Activated CD4-positive, alpha-beta T cell treated with anti-CD3 and anti-CD28 coated beads for 36 hours (primary cell): ENCODE measurements around the gene UTS2R. TPM values are rescaled to one million over a fixed set of nuclear protein-coding genes. Genes with fewer than 3 reads are reported as not detected.

Experiments used
- ATAC-seq: fragments of 200-7000 bp; cut with Tn5 transposase; one replicate; pipeline ENCODE4 v1.10.0; 2021; ENCODE audit warnings: mild to moderate bottlenecking, moderate library complexity
- CTCF ChIA-PET: fragments of 350-600 bp; sonication (Branson Sonifier 250); formaldehyde crosslinking; loops from one replicate; lab custom pipeline; 2021; ENCODE audit warnings: antibody characterized with exemption; lab: Charles Lee
- POLR2A ChIA-PET: fragments of 350-600 bp; sonication (Branson Sonifier 250); formaldehyde crosslinking; loops from one replicate; lab custom pipeline; 2021; ENCODE audit warnings: antibody characterized with exemption, inconsistent platforms; lab: Charles Lee
- DNase-seq: peaks from one replicate; pipeline ENCODE4 v3.0.0-alpha.2; 2020
- H3K27ac Mint-ChIP-seq: one replicate; pipeline ENCODE4 v1.8.0; 2021; ENCODE audit warnings: mixed read lengths
- H3K27me3 Mint-ChIP-seq: one replicate; pipeline ENCODE4 v1.8.0; 2021; ENCODE audit warnings: mixed read lengths
- H3K36me3 Mint-ChIP-seq: one replicate; pipeline ENCODE4 v1.8.0; 2021; ENCODE audit warnings: low read depth, mixed read lengths
- H3K4me1 Mint-ChIP-seq: one replicate; pipeline ENCODE4 v1.8.0; 2021; ENCODE audit warnings: mixed read lengths
- H3K4me3 Mint-ChIP-seq: one replicate; pipeline ENCODE4 v1.8.0; 2021; ENCODE audit warnings: mild to moderate bottlenecking, moderate library complexity, mixed read lengths
- H3K9me3 Mint-ChIP-seq: one replicate; pipeline ENCODE4 v1.8.0; 2021; ENCODE audit warnings: low read depth, mixed read lengths
- intact Hi-C, 2 experiments: fragments of 100-400 bp; cut with DNase I in 1 of 2; cut with micrococcal nuclease in 1 of 2; formaldehyde crosslinking; loops; one replicate each; pipeline versions ENCODE4 v1.14.2 to v1.15.1; 2022 to 2024; cut with DNase I, micrococcal nuclease
- total RNA-seq, 2 experiments: library from RNA; stranded (reverse); gene quantifications; one replicate each; pipeline ENCODE4 v1.2.3, GENCODE V29; 2021

The UTS2R gene
- total RNA-seq, 2 experiments from 2014 or later: not detected

DNA sequence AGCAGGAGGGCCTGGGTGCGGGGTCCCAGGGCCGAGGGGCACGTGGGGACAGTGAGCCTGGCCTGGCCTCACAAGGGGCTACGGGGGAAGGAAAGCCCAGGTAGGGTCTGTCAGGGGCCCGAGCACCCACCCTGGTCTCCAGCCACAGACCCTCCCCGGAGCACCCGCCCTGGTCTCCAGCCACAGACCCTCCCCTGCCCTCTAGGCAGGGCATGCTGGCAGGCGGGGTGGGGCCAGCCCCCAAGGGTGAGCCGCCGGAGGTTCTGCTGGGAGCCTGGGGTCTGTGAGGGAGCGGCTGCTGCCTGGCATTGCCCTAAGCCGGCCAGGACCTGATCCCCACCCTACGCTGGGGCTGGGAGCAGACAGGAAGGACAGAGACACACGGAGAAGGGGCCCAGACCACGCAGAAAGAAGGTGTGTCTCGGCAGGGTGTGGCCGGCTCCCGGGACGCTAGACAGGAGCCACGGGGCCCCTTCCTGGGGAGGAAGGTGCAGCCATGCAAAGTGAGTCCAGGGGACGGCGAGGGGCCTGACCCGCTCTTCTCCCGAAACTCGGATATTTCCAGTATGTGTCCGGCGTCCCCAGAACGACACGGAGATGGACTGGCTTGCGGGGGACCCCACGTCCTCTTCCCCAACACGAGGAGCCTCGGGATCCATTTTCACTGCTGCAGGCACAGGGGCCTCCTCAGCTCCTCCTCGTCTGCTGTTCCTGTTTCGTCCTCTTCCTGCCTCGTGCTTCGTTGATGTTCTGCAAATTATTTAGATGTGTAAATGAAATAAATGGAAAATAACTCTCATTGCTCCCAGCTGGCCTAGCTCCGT is 15.5 kb downstream of the UTS2R start:
- intact Hi-C loops: no loop called here
- no peak overlapping the region for H3K4me3 Mint-ChIP-seq

GRCh38 chr17:82387705-82388106 is 16.1 kb downstream of the UTS2R start:
- Mint-ChIP-seq H3K27me3 (peaks cover 2% of the 10 kb centered on the region), H3K27ac (no peak overlapping the region), H3K9me3 (no peaks in the 10 kb centered on the region), H3K4me3 (no peak overlapping the region), H3K4me1 (no peaks in the 10 kb centered on the region), H3K36me3 (no peaks in the 10 kb centered on the region)
- DNase-seq (no peak), ATAC-seq (no peak)
- intact Hi-C loops: no loop called here
- ChIA-PET CTCF (no interaction called here), POLR2A (no interaction called here)

More for the DNA sequence above, 15.5 kb downstream of the UTS2R start:
- no peaks in the 10 kb centered on the region for H3K9me3 Mint-ChIP-seq
- no peaks in the 10 kb centered on the region for H3K4me1 Mint-ChIP-seq
- H3K36me3 Mint-ChIP-seq: no peaks in the 10 kb centered on the region
- peaks cover 2% of the 10 kb centered on the region for H3K27me3 Mint-ChIP-seq
- POLR2A ChIA-PET: no interaction called here
- H3K27ac Mint-ChIP-seq: no peak overlapping the region
- DNase-seq (no peak), ATAC-seq (no peak)
- CTCF ChIA-PET: no interaction called here

DNA sequence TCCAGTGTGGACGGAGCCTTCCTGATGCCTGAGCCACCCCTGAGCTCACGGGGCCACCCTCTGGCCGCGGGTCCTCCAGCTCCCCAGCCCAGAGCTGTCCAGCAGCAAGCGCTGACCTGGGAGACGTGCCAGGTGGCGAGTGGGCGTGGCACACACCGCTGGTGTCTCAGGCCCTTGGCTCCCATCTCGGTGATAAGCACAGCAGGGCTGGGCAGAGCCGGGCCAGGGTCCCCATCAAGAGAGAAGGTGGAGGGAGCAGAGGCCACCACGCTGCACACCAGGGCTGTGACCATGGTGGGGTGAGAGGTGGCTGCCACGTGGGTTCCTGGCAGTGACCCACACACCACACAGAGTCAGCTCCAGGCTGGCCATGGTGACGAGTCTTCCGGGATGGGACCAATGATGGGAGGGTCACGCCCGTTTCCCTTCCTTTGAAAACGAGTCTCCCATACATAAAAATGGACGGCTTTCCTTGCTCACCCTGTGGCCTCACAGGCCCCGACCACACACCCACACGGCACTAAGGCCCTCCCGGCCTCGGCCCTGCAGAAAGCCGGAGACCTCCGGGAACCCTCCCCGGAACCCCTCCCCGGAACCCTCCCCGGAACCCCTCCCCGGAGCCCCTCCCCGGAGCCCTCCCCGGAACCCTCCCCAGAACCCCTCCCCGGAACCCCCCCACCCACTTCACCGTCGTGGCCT is 16.8 kb downstream of the UTS2R start:
- H3K4me3 Mint-ChIP-seq: no peak overlapping the region
- H3K4me1 Mint-ChIP-seq: no peaks in the 10 kb centered on the region
- ChIA-PET CTCF (no interaction called here), POLR2A (no interaction called here)
- H3K36me3 Mint-ChIP-seq: no peaks in the 10 kb centered on the region
- H3K27ac Mint-ChIP-seq: no peak overlapping the region
- intact Hi-C loops: no loop called here
- DNase-seq: no peak
- H3K9me3 Mint-ChIP-seq: no peaks in the 10 kb centered on the region
- no peak for ATAC-seq
- peaks cover 2% of the 10 kb centered on the region for H3K27me3 Mint-ChIP-seq

DNA sequence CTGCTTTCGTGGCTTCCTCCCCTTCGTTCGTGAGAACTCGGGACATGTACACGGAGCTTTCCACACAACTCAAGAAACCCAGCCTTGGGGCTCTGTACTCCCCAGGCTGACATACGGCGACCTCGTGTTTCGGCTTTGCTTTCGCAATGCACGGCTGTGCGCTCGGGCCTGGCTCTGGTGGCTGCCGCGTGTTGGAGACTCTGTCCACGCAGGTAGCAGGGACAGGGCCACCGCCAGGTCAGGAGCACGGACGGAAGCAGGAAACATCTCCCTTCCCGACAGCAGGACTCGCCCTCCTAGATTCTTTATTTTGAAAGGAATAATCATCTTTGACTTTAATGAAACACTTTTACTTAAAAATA is 17.3 kb downstream of the UTS2R start:
- no peaks in the 10 kb centered on the region for H3K9me3 Mint-ChIP-seq
- intact Hi-C loops: no loop called here
- H3K27me3 Mint-ChIP-seq: no peaks in the 10 kb centered on the region
- H3K4me3 Mint-ChIP-seq: no peak overlapping the region
- H3K27ac Mint-ChIP-seq: no peak overlapping the region
- CTCF ChIA-PET: interaction anchor here (0.5 kb wide), 1 partner anchor 728 kb away, joined by 3 read pairs; no protein-coding TSS in a partner anchor
- ATAC-seq: no peak
- POLR2A ChIA-PET: no interaction called here
- H3K36me3 Mint-ChIP-seq: peaks cover 2% of the 10 kb centered on the region
- no peak for DNase-seq
- no peaks in the 10 kb centered on the region for H3K4me1 Mint-ChIP-seq

DNA sequence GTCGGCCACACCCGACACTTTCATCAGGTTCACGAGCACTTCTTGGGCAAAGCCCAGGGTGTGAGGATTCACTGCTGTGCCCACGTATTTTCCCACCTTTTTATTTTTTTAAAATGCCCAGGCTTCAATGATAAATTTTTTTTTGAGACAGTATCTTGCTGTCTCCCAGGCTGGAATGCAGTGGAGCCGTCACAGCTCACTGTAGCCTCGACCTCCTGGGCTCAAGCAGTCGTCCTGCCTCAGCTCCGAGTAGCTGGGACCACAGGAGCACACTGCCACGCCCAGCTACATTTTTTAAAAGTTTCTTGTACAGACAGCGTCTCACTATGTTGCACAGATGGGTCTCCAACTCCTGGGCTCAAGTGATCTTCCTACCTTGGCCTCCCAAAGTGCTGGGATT is 17.8 kb downstream of the UTS2R start:
- peaks cover 4% of the 10 kb centered on the region for H3K36me3 Mint-ChIP-seq
- POLR2A ChIA-PET: no interaction called here
- no peak for DNase-seq
- no peak overlapping the region for H3K27ac Mint-ChIP-seq
- no peak for ATAC-seq
- no peak overlapping the region for H3K4me3 Mint-ChIP-seq
- CTCF ChIA-PET: interaction anchor here (0.5 kb wide), 1 partner anchor 728 kb away, joined by 3 read pairs; no protein-coding TSS in a partner anchor
- no peaks in the 10 kb centered on the region for H3K9me3 Mint-ChIP-seq
- H3K4me1 Mint-ChIP-seq: no peaks in the 10 kb centered on the region
- H3K27me3 Mint-ChIP-seq: no peaks in the 10 kb centered on the region
- intact Hi-C loops: no loop called here

GRCh38 chr17:82390015-82390859 is 18.7 kb downstream of the UTS2R start:
- no peak for DNase-seq
- H3K4me1 Mint-ChIP-seq: no peaks in the 10 kb centered on the region
- POLR2A ChIA-PET: no interaction called here
- H3K4me3 Mint-ChIP-seq: no peak overlapping the region
- CTCF ChIA-PET: no interaction called here
- intact Hi-C loops: no loop called here
- H3K9me3 Mint-ChIP-seq: no peaks in the 10 kb centered on the region
- ATAC-seq: no peak
- no peaks in the 10 kb centered on the region for H3K27me3 Mint-ChIP-seq
- no peak overlapping the region for H3K27ac Mint-ChIP-seq
- H3K36me3 Mint-ChIP-seq: peaks cover 8% of the 10 kb centered on the region

DNA sequence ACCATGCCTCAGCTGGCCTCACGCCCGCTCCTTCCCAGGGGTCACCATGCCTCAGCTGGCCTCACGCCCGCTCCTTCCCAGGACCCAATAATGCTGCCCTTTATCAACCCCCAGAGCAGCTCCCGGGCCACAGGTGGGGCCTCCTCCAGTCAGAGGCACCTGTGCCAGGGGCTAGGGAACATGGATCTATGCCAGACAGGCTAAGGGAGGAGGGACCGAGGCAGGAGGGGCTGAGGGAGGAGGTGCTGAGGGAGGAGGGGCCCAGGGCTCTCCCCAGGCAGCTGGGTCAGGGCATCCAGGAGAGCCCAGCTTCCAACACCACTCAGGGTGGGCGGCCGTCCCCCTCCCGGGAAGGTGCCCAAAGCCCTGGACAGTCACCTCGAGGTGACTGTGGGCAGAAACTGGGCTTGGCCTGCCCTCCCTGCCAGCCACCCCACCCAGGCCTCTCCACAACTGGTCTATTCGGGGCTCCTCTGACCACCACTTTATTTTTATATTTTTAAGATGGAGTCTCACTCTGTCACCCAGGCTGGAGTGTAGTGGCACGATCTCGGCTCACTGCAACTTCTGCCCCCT is 19.4 kb downstream of the UTS2R start:
- no peak overlapping the region for H3K4me3 Mint-ChIP-seq
- no peaks in the 10 kb centered on the region for H3K9me3 Mint-ChIP-seq
- DNase-seq (no peak), ATAC-seq (no peak)
- peaks cover 10% of the 10 kb centered on the region for H3K36me3 Mint-ChIP-seq
- intact Hi-C loops: no loop called here
- POLR2A ChIA-PET: no interaction called here
- H3K27me3 Mint-ChIP-seq: no peaks in the 10 kb centered on the region
- CTCF ChIA-PET: no interaction called here
- no peaks in the 10 kb centered on the region for H3K4me1 Mint-ChIP-seq
- H3K27ac Mint-ChIP-seq: no peak overlapping the region

DNA sequence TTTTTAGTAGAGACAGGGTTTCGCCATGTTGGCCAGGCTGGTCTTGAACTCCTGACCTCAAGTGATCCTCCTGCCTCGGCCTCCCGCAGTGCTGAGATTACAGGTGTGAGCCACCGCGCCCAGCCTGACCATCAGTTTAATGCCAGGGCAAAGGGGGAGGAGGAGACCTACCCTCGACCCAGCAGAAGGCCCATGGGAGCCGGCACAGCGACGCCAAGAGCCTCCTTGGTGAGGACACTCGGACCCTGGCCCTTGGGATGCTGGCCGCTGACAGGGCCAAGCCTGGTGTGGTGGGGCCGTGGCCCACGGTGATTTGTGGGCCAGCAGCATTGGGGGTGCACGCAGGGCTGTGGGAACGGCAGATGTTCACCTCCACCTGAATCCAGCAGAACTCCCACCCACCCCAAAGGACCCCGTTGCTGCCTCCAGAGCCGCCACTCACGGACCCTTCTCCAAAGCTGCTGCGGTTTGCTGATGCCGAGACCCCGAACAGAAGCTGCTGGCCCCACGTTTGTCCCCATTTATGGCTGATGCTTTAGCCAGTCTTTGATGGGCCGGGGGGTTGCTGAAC is 20.0 kb downstream of the UTS2R start:
- Mint-ChIP-seq H3K27me3 (no peaks in the 10 kb centered on the region), H3K9me3 (no peaks in the 10 kb centered on the region), H3K4me3 (no peak overlapping the region), H3K36me3 (peaks cover 10% of the 10 kb centered on the region), H3K4me1 (peaks cover 2% of the 10 kb centered on the region), H3K27ac (no peak overlapping the region)
- no peak for ATAC-seq
- ChIA-PET POLR2A (no interaction called here), CTCF (no interaction called here)
- no peak for DNase-seq
- intact Hi-C loops: no loop called here

- peaks cover 2% of the 10 kb centered on the region for H3K4me1 Mint-ChIP-seq
- H3K9me3 Mint-ChIP-seq: no peaks in the 10 kb centered on the region
- ChIA-PET POLR2A (no interaction called here), CTCF (no interaction called here)
- no peak overlapping the region for H3K4me3 Mint-ChIP-seq
- no peak overlapping the region for H3K27ac Mint-ChIP-seq
- DNase-seq (no peak), ATAC-seq (no peak)
- intact Hi-C loops: no loop called here
- no peaks in the 10 kb centered on the region for H3K27me3 Mint-ChIP-seq
- peaks cover 10% of the 10 kb centered on the region for H3K36me3 Mint-ChIP-seq
Observed at GRCh38 chr17:82392209-82392920, 20.8 kb downstream of the UTS2R start.

- Mint-ChIP-seq H3K4me3 (no peak overlapping the region), H3K36me3 (peaks cover 10% of the 10 kb centered on the region), H3K9me3 (no peaks in the 10 kb centered on the region), H3K27me3 (no peaks in the 10 kb centered on the region), H3K27ac (no peak overlapping the region), H3K4me1 (peaks cover 2% of the 10 kb centered on the region)
- intact Hi-C loops: no loop called here
- ChIA-PET POLR2A (no interaction called here), CTCF (no interaction called here)
- ATAC-seq (no peak), DNase-seq (no peak)
Observed at GRCh38 chr17:82392941-82393340, 21.4 kb downstream of the UTS2R start.
